Body of pancreas (tissue), 4 donors: ENCODE measurements around the gene KRTAP4-3.
"Not testable (repeated sequence)": the region's sequence is repeated elsewhere in the genome, so short reads cannot be mapped to it uniquely, and the experiment has no call there.

Source experiments
- POLR2A ChIP-seq, 3 donors: fragments of 450-650 bp; IDR thresholded peaks; one replicate each; pipeline ENCODE4 v1.6.1; 2016; ENCODE audit warnings: antibody characterized with exemption in 3 of 3, mild to moderate bottlenecking in 2 of 3
- TF ChIP-seq, protein P1 (sequence below), 7 experiments: fragments of 450-650 bp in 4 of 7; fragments of 200-600 bp in 3 of 7; sonication (generic) in 3 of 7; IDR thresholded peaks; one replicate each; pipeline ENCODE4 v1.5.1; 2016 to 2019; ENCODE audit warnings: antibody characterized with exemption in 7 of 7

DNA sequence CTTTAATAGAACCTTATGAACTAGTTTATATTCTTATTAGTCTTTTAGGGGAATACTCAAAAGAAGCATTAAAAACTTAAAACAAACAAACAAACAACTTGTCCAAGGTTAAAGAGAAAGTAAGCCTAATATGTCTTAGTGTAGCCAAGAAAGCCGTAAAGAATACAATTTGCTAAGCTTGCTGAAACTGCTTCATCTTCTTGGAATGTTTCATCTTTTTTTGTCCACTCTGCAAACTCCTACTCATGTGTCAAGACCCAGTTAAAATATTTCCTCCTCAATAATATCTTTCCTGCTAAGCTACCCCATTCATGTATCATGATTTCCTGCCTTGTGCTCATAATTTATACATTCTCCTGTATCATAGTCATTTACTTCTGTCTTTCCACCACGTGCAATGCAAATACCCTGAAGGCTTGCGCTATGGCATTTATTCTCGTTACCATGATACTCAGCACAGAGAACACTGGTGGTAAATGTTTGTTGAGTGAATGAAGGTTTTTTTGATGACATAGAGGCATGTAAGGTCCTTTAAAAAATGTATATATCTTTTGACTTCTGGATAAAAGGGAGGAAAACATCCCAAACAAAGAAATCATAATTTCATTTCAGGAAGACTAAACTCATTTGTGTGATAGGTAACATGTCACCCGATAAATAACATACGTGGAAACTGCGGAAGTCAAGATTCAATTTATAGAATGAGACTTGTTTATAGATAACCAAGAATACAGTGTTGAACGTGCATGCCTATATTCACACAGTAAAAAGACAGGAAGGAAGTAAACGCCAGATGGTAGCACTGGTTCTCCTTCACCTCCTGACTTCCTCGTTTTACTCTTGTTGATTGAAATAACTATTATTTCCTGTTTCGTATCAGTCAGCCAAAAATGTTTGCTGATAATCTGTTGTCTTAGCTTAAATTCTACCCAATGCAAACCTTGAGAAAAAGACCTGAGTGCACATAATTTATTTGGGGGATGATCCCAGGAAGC, 48.0 kb downstream of the KRTAP4-3 start:
- TF ChIP-seq, protein P1, sequence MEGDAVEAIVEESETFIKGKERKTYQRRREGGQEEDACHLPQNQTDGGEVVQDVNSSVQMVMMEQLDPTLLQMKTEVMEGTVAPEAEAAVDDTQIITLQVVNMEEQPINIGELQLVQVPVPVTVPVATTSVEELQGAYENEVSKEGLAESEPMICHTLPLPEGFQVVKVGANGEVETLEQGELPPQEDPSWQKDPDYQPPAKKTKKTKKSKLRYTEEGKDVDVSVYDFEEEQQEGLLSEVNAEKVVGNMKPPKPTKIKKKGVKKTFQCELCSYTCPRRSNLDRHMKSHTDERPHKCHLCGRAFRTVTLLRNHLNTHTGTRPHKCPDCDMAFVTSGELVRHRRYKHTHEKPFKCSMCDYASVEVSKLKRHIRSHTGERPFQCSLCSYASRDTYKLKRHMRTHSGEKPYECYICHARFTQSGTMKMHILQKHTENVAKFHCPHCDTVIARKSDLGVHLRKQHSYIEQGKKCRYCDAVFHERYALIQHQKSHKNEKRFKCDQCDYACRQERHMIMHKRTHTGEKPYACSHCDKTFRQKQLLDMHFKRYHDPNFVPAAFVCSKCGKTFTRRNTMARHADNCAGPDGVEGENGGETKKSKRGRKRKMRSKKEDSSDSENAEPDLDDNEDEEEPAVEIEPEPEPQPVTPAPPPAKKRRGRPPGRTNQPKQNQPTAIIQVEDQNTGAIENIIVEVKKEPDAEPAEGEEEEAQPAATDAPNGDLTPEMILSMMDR (IDR thresholded peaks at IDR 0.05), result not testable (repeated sequence)
- not testable (repeated sequence) for TF ChIP-seq POLR2A (IDR thresholded peaks at IDR 0.05)
